ENCODE results near the gene ABTB1.

DNA sequence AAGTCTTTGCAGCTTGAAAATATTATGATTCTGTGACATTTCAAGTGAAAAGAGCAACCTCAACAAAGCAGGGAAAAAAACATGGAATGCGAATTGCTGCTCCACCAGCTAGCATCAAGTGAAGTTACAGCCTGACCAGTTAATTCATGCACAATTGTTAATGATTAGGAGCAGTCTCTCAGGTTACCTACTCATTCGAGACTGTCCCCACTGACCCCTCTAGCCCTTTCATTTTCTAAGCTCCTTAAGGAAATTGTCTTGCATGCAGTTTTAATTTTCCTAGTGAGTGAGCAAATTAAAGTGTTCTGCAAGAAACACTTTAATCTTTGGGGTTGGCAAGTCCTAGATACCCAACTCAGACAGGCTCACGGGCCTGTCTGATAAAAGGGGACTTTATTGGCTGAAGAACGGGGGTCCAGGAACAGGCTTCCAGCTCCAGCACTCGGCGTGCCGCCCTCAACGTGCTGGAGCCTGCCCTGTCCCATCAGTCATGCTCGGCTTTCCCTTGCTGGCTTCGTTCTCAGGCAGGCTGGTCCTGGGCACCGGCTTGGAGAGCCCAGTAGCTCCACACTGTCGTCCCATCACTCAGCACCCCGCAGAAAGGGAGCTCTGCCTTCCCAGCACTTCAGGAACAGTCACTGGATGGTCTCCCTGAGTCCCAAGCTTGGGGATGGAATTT is 25.4 kb upstream of the ABTB1 start:
- TF ChIP-seq, protein P1, sequence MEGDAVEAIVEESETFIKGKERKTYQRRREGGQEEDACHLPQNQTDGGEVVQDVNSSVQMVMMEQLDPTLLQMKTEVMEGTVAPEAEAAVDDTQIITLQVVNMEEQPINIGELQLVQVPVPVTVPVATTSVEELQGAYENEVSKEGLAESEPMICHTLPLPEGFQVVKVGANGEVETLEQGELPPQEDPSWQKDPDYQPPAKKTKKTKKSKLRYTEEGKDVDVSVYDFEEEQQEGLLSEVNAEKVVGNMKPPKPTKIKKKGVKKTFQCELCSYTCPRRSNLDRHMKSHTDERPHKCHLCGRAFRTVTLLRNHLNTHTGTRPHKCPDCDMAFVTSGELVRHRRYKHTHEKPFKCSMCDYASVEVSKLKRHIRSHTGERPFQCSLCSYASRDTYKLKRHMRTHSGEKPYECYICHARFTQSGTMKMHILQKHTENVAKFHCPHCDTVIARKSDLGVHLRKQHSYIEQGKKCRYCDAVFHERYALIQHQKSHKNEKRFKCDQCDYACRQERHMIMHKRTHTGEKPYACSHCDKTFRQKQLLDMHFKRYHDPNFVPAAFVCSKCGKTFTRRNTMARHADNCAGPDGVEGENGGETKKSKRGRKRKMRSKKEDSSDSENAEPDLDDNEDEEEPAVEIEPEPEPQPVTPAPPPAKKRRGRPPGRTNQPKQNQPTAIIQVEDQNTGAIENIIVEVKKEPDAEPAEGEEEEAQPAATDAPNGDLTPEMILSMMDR (IDR thresholded peaks at IDR 0.05; ENCODE audit: low read depth, low read length, missing input control), result no peak
- TF ChIP-seq, protein P2, sequence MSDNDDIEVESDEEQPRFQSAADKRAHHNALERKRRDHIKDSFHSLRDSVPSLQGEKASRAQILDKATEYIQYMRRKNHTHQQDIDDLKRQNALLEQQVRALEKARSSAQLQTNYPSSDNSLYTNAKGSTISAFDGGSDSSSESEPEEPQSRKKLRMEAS (IDR thresholded peaks at IDR 0.05), result no peak
- TF ChIP-seq RAD21 (IDR thresholded peaks at IDR 0.05) (no peak), GABPA (IDR thresholded peaks at IDR 0.05 in 1 of 2, conservative IDR thresholded peaks at IDR 0.05 in 1 of 2) (no peak), SP1 (IDR thresholded peaks at IDR 0.05) (no peak), YY1 (IDR thresholded peaks at IDR 0.05) (no peak), FOXA1 (IDR thresholded peaks at IDR 0.05) (no peak), TAF1 (conservative IDR thresholded peaks at IDR 0.05) (no peak), NR2F2 (IDR thresholded peaks at IDR 0.05) (no peak)
- TF ChIP-seq, protein P3, sequence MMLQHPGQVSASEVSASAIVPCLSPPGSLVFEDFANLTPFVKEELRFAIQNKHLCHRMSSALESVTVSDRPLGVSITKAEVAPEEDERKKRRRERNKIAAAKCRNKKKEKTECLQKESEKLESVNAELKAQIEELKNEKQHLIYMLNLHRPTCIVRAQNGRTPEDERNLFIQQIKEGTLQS (IDR thresholded peaks at IDR 0.05), result no peak

All from liver (tissue), 3 donors.